Stimulated activated CD8-positive, alpha-beta memory T cell treated with anti-CD3 and anti-CD28 coated beads, Interleukin-7, amount 100 ng/mL, for 4 hours (primary cell): ENCODE measurements around the gene ANKRD34A.

ENCODE experiments used
- DNase-seq, 2 donors: peaks; one replicate each; pipeline ENCODE4 v3.0.0-alpha.2; 2020; ENCODE audit warnings: low read depth in 2 of 2

The ANKRD34A gene

DNA sequence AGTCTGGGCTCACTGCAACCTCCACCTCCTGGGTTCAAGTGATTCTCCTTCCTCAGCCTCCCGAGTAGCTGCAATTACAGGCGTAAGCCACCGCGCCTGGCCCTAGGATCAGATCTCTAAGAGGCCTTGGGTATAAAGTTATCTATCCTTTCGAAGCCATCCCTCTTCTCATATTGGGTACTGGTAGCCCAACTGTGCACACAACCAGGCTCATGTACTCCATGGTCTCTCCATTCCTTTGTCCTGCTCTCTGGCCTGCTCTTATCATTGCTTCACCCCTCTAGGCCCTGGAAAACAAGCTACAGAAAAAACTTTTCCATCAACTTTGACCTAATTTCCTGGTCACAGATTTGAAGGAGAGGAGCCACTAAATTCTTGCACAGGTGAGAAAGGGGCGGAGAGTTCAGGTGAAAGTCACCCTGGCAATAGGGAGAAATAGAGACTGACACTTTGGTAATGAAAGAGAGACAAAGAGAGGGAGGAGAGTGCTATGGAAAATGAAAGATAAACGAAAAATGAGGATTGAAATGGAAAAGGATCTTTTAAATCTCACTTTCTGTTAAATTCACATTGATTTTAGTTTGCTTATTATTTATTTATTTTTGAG lies 26.0 kb upstream of the ANKRD34A start:
- DNase-seq = no peak

DNA sequence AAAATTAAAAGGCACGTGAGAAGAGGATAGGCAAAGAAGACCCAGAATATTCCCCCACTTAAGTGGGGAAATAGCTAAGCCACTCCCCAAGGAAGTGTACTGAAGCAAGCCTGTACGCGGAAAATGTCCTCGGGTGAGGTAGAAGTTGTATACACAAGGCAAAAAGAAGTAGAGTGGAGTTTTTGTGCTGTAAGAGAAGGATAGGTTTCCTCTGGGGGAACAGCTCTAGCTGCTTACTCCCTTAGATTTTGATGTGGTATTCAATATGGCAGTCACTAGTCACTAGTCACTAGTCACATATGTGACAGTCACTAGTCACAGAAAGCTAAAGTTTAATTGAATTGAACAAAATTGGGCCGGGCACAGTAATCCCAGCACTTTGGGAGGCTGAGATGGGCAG lies 24.4 kb upstream of the ANKRD34A start:
- DNase-seq = no peak

DNA sequence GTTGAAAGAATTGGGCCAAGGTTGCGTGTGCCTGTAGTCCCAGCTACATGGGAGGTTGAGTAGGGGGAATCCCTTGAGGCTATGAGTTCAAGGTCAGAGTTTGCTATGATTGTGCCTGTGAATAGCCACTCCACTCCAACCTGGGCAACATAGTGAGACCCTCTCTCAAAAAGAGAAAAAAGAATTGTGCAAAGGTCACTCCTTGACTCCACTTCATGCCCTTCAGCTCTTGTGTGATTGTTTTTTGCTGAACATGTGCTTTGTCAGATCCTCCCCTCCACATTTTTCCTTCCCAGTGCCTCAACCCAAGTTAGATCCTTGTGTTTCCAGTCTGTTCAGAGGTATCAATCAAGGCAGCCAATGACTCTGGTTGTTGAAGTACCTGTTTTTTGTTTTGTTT lies 23.6 kb upstream of the ANKRD34A start:
- no peak for DNase-seq

DNA sequence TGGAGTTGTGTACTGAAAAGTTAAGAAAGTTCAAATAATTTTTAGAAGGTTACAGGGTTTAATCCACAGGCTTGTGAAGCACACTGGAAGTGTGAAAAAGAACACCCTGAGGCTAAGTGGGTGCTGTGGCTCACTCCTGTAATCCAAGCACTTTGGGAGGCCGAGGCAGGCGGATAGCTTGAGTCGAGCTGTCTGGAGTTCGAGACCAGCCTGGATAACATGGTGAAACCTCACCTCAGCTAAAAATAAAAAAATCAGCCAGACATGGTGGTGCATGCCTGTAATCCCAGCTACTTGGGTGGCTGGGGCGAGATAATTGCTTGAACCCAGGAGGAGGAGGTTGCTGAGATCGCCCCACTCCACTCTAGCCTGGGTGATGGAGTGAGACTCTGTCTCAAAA lies 22.2 kb upstream of the ANKRD34A start:
- no peak for DNase-seq

DNA sequence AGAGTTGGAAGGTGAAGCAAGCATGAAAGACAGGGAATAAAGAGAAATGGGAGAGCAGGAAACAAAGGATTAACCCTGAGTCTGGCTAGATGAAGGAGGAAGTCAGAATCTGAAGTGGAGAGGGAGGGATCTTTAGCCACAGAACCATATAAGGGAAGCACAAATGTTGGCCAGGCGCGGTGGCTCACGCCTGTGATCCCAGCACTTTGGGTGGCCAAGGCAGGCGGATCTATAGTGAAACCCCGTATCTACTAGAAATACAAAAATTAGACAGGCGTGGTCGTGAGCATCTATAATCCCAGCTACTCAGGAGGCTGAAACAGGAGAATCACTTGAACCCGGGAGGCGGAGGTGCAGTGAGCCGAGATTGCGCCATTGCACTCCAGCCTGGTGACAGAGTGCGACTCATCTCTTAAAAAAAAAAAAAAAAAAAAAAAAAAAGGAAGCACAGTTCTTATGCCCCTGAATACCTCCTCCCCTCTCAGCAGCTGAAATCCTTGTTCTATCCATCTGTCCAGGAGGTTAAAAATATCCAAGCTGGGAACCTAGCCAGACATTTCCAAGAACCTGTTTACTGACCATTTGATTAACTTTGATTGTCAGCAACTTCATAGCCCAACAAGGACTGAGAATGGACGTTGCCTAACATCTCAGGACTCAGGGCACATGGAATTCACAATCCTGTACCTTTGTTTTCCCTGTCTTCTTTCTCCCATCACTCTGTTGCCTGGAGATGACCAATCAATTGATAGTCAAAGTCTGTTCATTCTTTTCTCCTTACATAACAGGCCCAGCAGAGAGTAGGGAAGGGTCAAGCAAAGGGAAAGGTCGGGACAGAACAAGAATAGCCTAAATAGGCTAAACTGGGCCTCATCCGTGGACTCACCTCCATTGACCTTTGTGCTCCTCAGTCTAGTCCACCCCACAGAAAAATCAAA lies 21.4 kb upstream of the ANKRD34A start:
- no peak for DNase-seq

DNA sequence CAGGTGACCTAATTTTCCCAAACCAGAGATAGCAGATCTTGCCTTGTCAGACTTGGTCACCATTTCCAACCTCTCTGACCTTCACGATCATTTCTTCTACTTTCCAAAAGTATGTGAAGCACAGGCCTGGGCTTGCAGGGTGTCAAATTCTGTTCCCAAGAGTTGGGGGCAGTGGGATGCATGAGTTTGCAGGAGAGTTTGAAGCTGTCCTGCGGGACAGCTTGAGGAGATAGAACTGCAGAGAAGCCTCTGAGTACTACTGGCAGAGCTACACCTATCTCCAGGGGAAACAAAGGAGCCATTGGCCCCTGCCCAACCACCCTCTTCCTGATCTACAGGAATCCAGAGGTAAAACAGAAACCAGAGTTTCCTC lies 20.7 kb upstream of the ANKRD34A start:
- DNase-seq = no peak

DNA sequence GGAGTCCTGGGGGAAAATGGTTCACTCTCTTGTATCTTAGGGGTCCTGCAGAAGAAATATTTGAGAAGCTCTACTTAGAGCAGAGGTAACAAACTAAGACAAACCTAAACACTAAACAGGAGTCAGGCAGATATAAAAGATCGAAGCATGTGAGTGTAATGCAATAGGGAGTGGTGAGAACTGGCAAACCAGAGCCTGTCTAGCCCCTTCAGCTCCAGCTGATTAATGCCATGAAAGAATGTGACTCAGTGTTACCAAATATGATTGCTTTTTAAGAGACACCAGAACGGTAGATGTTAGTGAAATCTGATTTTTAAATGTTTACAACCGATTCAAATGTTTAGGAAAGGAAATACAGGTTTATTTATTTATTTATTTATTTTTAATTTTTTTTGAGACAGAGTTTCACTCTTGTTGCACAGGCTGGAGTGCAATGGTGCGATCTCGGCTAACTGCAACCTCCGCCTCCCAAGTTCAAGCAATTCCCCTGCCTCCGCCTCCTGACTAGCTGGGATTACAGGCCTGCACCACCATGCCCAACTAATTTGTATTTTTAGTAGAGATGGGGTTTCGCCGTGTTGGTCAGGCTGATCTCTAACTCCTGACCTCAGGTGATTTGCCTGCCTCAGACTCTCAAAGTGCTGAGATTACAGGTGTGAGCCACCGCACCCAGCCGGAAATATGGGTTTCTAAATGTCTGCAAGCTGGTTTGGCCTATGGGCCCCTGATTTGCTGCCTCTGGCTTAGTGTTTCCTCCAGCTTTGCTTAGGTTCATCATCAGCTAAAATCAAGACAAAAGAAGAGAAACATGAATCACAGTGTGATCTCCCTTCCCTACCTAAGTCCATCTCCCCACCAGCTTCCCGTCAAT lies 19.8 kb upstream of the ANKRD34A start:
- no peak for DNase-seq

DNA sequence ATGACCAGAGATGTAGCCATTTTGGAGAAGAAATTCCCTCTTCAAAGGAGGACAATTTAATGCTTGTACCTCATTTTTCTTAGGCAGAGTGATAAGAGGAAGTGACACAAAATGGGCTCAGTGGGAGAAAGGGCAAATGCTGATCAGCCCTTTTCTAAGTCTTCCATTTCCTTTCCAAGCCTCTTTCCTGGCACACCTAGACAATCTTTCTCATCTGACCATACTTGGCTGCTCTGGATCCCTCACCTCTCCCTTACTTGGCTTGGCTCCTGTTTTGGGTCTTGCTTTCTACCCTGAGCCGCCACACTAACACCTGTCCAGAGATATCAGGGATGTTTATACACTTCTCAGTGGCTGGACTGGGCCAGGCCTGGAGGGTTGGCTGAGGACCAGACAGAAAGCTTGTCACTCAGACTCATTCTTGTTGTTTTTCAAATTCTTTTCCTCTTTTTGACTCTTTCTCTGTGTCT lies 18.9 kb upstream of the ANKRD34A start:
- no peak for DNase-seq

DNA sequence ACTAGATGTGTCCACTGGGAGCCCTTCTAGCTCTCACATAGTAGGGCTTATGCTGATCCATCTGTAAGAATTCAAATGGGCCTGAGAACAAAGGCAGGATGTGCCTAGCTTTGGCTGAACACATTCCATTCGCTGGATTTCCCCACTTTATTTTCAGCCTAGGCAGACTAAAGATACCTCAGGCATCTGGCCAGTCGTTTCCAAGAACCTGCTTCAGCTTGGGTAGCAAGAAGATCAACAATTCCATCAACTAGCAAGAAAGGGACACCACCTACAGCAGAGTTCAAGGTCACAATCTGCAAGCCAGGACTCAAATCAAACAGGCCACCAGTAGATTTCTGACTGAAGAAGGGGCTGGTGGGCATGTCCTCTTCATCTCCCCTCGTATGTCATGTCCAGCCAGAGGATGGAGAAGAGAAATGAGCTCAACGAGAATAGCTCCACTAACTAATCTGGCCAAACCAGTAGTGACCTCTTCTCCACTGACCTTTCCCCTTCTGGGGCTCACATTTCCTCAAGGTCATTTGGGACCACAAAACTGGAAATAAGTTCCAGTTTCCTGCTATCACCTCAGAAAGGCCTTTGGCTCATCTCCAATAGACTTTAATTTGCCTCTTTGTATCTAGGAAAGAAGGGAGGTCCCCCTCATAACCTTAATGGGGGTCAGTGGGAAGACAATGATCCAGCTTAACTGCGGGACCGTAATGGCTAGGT lies 17.8 kb upstream of the ANKRD34A start:
- DNase-seq = no peak

DNA sequence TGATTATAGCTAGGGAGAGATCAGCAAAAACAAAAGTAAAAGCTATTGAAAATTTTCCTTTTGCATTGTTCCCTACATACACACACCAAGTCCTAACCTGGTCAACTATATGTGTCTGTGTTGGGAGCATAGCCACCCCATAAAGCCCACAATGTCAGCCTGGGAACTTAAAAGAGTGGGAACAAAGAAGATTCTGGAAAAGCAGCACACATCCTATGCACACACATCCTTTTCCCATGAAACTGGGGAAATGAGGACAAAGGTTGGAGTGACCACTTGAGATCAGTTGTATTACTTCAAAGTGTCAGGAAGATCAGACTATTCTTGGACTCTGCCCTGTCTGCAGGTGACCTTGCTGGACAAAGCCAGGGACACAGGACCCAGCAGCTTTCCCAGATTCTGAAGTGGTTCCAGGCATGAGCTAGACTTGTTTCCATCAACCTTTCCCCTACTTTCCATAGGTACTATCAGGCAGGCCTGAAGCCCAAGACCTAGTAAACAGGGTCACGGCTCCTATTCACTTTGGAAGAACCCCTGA lies 16.2 kb upstream of the ANKRD34A start:
- no peak for DNase-seq

DNA sequence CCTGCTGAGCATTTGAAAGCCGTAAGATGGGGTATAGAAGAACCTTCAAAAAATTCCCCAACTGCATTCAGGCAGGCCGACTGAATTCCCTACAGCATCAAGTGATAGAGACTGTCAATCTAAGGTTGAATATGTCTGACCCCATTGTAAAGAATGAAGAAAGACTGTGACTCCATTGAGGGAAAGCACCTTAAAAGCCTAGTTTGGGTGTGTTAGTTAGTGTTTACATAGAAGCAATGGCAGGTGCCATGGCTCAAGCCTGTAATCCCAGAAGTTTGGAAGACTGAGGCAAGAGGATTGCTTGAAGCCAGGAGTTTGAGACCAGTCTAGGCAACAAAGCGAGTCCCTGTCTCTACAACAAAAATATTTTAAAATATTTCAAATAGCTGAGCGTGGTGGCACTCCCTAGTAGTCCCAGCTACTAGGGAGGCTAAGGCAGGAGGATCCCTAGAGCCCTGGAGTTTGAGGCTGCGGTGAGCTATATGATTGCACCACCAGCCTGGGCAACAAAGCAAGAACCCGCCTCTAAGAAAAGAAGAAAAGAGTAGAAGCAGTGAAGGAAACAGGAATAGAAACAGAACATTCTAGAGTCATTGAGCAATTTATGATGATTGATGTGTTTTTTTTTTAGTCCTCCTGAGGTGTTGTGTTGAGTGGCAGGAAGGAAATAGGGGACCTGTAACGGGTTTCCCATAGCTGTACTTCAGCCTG lies 15.5 kb upstream of the ANKRD34A start:
- no peak for DNase-seq

DNA sequence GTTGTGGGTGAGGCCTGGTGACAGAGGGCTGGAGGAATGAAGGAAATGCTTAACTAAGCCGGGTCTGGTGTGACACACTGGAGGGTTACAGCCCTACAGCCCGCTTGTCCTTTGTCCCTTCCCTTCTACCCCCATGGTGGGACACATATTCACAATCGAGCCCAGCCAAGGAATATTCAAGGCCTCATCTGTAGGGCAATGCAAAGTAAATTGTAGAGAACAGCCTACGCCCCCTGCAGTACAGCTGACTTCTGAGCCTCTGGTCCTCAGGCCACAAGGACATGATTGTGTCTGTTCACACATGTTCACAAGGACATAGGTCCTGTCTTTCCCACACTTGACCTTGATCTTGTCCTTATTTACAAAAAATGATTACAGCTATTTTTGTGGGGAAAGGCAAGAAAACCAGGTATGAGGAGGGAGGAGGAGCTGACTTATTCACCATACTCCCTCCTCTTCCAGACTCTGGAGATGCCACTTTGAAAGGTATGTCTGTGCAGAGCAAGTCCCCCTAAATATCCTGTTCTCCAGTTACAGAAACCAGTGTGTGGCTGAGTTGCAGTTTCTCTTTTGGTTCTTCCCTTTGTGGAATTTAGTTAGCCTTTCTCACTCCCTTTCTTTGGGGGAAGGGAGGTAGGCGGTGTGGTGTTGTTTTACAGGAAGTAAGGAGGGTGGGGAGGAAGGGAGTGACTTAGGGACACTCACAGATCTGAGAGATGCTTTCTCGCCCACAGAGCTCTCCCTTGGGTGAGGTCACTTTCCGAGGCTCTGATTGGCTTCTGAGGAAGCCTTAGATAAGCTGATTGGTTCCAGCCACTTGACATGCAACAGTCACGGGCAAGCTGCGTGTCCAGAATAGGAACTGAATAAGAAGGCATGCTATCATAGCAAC lies 14.7 kb upstream of the ANKRD34A start:
- DNase-seq = peak; percentile 69 to 80

DNA sequence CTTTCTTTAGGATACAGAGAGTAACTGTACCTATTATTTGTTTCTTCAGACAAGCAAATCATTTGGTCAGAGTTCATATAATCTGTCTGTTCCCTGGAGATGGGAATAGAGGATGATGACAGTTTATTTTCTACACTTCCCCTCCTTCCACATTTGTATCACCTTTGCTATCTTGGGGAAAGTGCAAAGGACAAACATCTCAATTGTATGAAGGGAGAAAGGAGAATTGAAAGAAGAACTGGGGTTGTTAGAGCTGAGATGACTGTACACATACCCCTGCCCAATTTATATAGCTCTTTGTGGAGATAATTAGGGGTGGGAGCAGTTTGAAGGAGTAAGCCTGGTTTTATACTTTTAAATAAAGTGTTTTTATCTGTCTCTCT lies 14.1 kb upstream of the ANKRD34A start:
- no peak for DNase-seq

DNA sequence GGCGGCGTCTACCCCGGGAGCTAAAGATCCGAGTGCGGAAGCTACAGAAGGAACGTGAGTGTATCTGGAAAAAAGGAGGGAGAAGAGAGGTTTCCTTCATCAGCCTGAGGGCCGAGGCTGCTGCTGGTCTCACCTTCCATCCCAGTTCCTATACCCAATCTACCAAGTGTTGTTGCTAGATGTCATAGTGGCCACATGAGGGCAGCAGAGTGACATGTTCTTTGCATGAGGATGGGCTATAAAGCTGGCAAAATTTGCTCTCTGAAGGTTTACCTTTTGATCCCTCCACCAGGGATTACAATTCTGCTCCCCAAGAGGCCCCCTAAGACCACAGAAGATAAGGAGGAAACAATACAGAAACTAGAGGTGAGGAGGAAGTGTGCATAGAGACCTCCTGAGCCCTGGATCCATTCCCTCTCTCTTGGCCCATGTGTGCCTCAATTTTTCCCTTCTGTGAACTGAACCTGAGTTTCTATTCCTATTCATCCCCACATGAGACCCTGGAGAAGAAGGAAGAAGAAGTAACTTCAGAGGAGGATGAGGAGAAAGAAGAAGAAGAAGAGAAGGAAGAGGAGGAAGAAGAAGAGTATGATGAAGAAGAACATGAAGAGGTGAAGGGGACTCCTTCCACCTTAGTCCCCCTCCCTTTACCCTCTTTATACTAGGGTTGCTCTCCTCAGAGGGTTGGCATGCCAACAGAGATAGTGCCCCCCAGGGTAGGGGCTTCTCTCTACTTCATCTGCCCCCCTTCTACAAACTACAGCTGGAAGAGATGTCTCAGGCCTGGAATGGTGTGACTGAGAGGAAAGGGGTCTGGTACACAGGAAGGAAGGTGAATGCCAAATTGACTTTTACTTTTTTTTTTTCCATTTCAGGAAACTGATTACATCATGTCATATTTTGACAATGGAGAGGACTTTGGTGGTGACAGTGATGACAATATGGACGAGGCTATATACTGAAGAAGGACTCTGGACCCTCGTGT lies 13.4 kb upstream of the ANKRD34A start:
- peak; percentile 58 to 68 for DNase-seq

DNA sequence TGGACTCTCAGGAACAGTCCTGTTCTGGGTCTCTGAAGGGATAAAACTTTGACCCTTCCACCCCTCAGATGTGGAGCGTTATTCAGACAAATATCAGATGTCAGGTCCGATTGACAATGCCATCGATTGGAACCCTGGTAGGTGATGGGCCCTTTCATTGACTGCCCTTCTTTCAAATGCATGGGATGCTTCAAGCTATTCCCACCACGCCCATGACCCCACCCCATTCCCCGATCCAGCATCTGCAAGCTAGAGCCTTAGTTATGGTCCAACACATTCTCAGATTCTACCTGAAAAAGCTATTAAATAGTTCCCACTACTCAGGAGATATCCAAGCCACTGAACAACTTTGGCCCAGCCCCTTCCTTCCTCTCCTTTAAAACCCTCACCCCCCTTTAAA lies 12.6 kb upstream of the ANKRD34A start:
- no peak for DNase-seq

DNA sequence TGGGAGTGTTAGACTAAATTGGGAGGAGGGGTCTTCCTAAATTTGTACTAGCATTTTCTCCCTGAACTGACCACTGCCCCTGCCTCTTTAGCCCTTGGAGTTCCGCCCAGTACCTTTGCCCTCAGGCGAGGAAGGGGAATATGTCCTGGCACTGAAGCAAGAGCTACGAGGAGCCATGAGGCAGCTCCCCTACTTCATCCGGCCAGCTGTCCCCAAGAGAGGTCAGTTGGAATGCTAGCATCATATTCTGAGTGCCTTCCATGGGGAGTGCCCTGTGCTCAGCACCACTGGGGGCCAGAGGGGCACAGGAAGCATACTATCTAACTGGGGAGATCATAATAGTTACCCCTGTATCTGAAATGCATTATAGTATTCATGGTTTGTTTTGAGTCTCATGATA lies 10.8 kb upstream of the ANKRD34A start:
- DNase-seq = no peak

DNA sequence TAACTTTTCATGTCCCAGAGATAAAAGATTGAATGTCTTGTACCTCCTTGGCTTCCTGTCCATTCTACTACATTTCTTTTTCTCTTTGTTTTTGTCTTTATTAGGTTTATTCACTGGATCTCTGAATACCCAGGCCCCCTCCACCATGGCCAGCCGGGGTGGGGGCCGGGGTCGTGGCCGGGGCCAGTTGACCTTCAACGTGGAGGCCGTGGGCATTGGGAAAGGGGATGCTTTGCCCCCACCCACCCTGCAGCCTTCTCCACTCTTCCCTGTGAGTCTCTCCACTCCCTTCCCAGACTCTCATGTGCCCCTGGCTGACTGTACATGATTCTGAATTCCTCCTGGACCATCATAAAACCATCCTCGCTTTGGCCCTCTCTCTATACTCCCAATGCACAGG lies 10.3 kb upstream of the ANKRD34A start:
- no peak for DNase-seq

DNA sequence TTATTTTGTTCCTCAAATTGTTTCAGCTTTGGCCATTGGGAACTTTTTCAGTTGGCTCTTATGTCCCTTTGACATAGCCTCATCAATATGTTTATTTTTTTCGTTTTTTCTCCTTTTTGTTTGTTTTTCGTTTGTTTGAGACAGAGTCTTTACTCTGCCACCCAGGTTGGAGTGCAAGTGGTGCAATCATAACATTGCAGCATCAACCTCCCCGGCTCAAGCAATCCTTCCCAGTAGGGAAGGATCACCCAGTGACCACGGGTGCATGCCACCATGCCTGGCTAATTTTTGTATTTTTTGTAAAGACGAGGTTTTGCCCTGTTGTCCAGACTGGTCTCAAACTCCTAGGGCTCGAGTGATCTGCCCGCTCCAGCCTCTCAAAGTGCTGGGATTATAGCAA lies 8.2 kb upstream of the ANKRD34A start:
- no peak for DNase-seq

DNA sequence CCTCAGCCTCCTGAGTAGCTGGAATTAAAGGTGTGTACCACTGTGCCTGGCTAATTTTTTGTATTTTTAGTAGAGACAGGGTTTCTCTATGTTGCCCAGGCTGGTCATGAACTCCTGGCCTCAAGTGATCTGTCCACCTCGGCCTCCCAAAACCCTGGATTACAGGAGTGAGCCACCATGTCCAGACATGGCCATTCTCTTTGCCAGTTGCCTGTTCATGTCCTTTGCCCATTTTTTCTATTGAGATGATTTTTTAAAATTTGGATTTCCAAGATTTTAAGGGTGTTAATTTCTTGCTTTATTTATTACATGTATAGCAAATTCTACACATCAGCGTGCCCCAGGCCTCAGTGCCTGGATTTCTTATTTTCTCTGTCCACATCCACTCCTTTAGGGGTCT lies 2.9 kb upstream of the ANKRD34A start:
- DNase-seq = no peak
